GM19452 (cell line): ENCODE measurements around the gene PTCD3.

Source experiments
- ATAC-seq: cut with Tn5 transposase; IDR thresholded peaks from one replicate; pipeline ENCODE4 v1.9.1; 2021; ENCODE audit not compliant: unreplicated experiment

PTCD3 gene

GRCh38 chr2:86081724-86082123 is 24.3 kb upstream of the PTCD3 start:
- ATAC-seq, result no peak

GRCh38 chr2:86082756-86083155 is 23.3 kb upstream of the PTCD3 start:
- ATAC-seq, result no peak

- no peak for ATAC-seq
These were observed 17.8 kb upstream of the PTCD3 start for GRCh38 chr2:86087936-86088850.

GRCh38 chr2:86094229-86094628 is 11.8 kb upstream of the PTCD3 start:
- no peak for ATAC-seq

- no peak for ATAC-seq
These were observed 8.7 kb upstream of the PTCD3 start for GRCh38 chr2:86097114-86097896.

GRCh38 chr2:86097913-86098312 is 8.1 kb upstream of the PTCD3 start:
- no peak for ATAC-seq

GRCh38 chr2:86102157-86102556 is 3.9 kb upstream of the PTCD3 start:
- ATAC-seq, result no peak

- ATAC-seq, result peak; percentile 77
These were observed 625 bp upstream of the PTCD3 start, which contains the start of gene POLR1A for GRCh38 chr2:86105252-86105968. Gene POLR1A, minus strand, starts transcription at chr2:86105886. Its CDS starts 110 bp downstream, at chr2:86105776.

- no peak for ATAC-seq
These were observed 996 bp downstream of the PTCD3 start for GRCh38 chr2:86107031-86107430.

- no peak for ATAC-seq
These were observed 12.1 kb downstream of the PTCD3 start for GRCh38 chr2:86118130-86118529.

- no peak for ATAC-seq
These were observed 17.4 kb downstream of the PTCD3 start for GRCh38 chr2:86123328-86123925.

GRCh38 chr2:86124683-86125082 is 18.6 kb downstream of the PTCD3 start:
- no peak for ATAC-seq

- no peak for ATAC-seq
These were observed 28.7 kb downstream of the PTCD3 start for GRCh38 chr2:86134709-86135108.

- no peak for ATAC-seq
These were observed 29.6 kb downstream of the PTCD3 start for GRCh38 chr2:86135653-86136052.

- ATAC-seq, result no peak
These were observed 30.1 kb downstream of the PTCD3 start for GRCh38 chr2:86136141-86136540.

- ATAC-seq, result no peak
These were observed 32.9 kb downstream of the PTCD3 start for GRCh38 chr2:86138736-86139625.

GRCh38 chr2:86139981-86140380 is 33.9 kb downstream of the PTCD3 start:
- ATAC-seq, result no peak

GRCh38 chr2:86140969-86141392 is 34.9 kb downstream of the PTCD3 start:
- ATAC-seq, result no peak

- ATAC-seq, result no peak
These were observed 36.6 kb downstream of the PTCD3 start for GRCh38 chr2:86142436-86143257.
